Body of pancreas (tissue), 4 donors: Measurements from ENCODE around the gene ATG2B.

Experiments used
- POLR2A ChIP-seq, 3 donors: fragments of 450-650 bp; IDR thresholded peaks; one replicate each; pipeline ENCODE4 v1.6.1; 2016; ENCODE audit warnings: antibody characterized with exemption in 3 of 3, mild to moderate bottlenecking in 2 of 3
- TF ChIP-seq, protein P1 (sequence below), 7 experiments: fragments of 450-650 bp in 4 of 7; fragments of 200-600 bp in 3 of 7; sonication (generic) in 3 of 7; IDR thresholded peaks; one replicate each; pipeline ENCODE4 v1.5.1; 2016 to 2019; ENCODE audit warnings: antibody characterized with exemption in 7 of 7

DNA sequence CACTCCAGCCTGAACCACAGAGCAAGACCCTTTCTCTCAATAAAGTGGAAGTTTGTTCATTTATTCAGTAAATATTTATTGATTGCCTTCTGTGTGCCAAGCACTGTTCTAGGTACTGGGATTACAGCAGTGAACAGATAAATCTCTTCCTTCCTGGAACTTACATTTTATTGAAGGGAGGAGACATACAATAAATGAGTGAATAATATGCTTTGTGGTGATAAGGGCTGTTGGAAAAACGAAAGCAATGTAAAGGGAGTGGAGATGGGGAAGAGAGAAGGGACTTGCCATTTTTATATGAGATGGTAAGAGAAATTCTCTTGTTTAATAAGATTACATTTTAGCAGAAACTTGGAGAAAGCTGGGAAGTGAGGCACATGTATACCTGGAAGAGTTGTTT, 1.8 kb upstream of the ATG2B start:
- TF ChIP-seq, protein P1, sequence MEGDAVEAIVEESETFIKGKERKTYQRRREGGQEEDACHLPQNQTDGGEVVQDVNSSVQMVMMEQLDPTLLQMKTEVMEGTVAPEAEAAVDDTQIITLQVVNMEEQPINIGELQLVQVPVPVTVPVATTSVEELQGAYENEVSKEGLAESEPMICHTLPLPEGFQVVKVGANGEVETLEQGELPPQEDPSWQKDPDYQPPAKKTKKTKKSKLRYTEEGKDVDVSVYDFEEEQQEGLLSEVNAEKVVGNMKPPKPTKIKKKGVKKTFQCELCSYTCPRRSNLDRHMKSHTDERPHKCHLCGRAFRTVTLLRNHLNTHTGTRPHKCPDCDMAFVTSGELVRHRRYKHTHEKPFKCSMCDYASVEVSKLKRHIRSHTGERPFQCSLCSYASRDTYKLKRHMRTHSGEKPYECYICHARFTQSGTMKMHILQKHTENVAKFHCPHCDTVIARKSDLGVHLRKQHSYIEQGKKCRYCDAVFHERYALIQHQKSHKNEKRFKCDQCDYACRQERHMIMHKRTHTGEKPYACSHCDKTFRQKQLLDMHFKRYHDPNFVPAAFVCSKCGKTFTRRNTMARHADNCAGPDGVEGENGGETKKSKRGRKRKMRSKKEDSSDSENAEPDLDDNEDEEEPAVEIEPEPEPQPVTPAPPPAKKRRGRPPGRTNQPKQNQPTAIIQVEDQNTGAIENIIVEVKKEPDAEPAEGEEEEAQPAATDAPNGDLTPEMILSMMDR (IDR thresholded peaks at IDR 0.05), result no peak
- no peak for TF ChIP-seq POLR2A (IDR thresholded peaks at IDR 0.05)
